ENCODE data around the gene CCDC116. TPM values are rescaled to one million over a fixed set of nuclear protein-coding genes. Genes with fewer than 3 reads are reported as not detected.
"Not testable (repeated sequence)": the region's sequence is repeated elsewhere in the genome, so short reads cannot be mapped to it uniquely, and the experiment has no call there.

Gene CCDC116
- total and polyA plus RNA-seq, 10 of the 15 experiments (the other 5 are each of a cell fraction or from before 2014, with no cell fraction given), result 0.04 to 0.18 (median 0.04) TPM; not detected in 6

GRCh38 chr22:21637450-21637849 is 4.9 kb downstream of the CCDC116 start:
- H3K79me2 ChIP-seq (ENCODE audit: control insufficient read depth, insufficient read depth, low read length); H3K4me2 ChIP-seq (ENCODE audit: control insufficient read depth, insufficient read depth); H3K27ac ChIP-seq (ENCODE audit: control insufficient read depth, insufficient read depth); H3K36me3 ChIP-seq (ENCODE audit: control insufficient read depth in 2 of 2, insufficient read depth in 2 of 2, low read length in 1 of 2); ATAC-seq; FAIRE-seq; H3K9me3 ChIP-seq (replicated peaks; ENCODE audit: control insufficient read depth, insufficient read depth, low read length); DNase-seq (ENCODE audit: low read depth, low spot score); H3K4me3 ChIP-seq; in situ Hi-C loops (cut with MboI); intact Hi-C loops (cut with micrococcal nuclease; ENCODE audit: unreplicated experiment); H4K20me1 ChIP-seq (ENCODE audit: control insufficient read depth, insufficient read depth); H3K27me3 ChIP-seq (replicated peaks in 1 of 2; ENCODE audit: control insufficient read depth in 2 of 2, insufficient read depth in 2 of 2, low read length in 1 of 2); BruUV-seq (replicated peaks); H3K9ac ChIP-seq (ENCODE audit: control insufficient read depth, insufficient read depth, low read length); POLR2A ChIA-PET; H3K4me1 ChIP-seq (ENCODE audit: control insufficient read depth, insufficient read depth, low read length); H2AFZ ChIP-seq (ENCODE audit: control insufficient read depth, low read depth, low read length); SMC1A ChIA-PET (ENCODE audit: uncharacterized antibody, unreplicated experiment): not testable (repeated sequence)
- WGBS (ENCODE audit: insufficient coverage, insufficient replicate concordance, low lambda C conversion rate, missing lambda C conversion rate), result 36% methylated on average over 2 of the region's 2 CpGs
- ChIA-PET CTCF (interaction anchor here (3.7 kb wide), 1 partner anchor 9 kb away, joined by 25 read pairs; no protein-coding TSS in a partner anchor), RAD21 (ENCODE audit: unreplicated experiment) (interaction anchor here (1.3 kb wide), 1 partner anchor 9 kb away, joined by 3 read pairs; no protein-coding TSS in a partner anchor)

DNA sequence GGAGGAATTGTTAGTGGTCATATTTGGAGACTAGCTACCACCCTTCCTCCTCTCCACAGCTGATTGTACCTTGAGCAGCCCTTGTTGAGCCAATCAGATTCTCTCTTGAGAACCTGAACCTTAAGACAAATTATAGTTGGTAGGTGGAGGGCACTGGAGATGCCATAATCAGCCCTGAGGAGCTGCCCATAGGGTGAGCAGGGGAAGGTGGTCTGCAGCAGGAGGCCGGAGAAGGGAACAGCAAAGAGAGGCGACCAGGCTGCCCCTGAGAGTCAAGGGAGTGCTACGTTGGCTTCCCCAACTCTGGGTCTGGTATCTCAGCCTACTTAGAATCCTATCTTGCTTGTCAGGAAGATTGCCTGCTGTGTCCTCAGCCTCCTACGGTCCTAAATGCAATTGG is 6.8 kb downstream of the CCDC116 start:
- Histone ChIP-seq H4K20me1 (ENCODE audit: control insufficient read depth, insufficient read depth) (peaks cover 4% of the 10 kb centered on the region; the same call in 1 of the 2 replicates), H3K27ac (ENCODE audit: control insufficient read depth, insufficient read depth) (no peak overlapping the region), H3K27me3 (replicated peaks in 1 of 2; ENCODE audit: control insufficient read depth in 2 of 2, insufficient read depth in 2 of 2, low read length in 1 of 2) (no peaks in the 10 kb centered on the region), H3K79me2 (ENCODE audit: control insufficient read depth, insufficient read depth, low read length) (peaks cover 21% of the 10 kb centered on the region), H3K4me1 (ENCODE audit: control insufficient read depth, insufficient read depth, low read length) (peaks cover 10% of the 10 kb centered on the region), H3K36me3 (ENCODE audit: control insufficient read depth in 2 of 2, insufficient read depth in 2 of 2, low read length in 1 of 2) (peaks cover 0 to 3% of the 10 kb centered on the region in 2 experiments; a peak in 2 of 4 replicates), H2AFZ (ENCODE audit: control insufficient read depth, low read depth, low read length) (no peak overlapping the region), H3K4me2 (ENCODE audit: control insufficient read depth, insufficient read depth) (no peak overlapping the region), H3K4me3 (no peak overlapping the region), H3K9ac (ENCODE audit: control insufficient read depth, insufficient read depth, low read length) (no peak overlapping the region), H3K9me3 (replicated peaks; ENCODE audit: control insufficient read depth, insufficient read depth, low read length) (no peaks in the 10 kb centered on the region)
- no peak for FAIRE-seq
- ChIA-PET CTCF (interaction anchor here (5.6 kb wide), 1 partner anchor 9 kb away, joined by 106 read pairs; the partner anchor contains the start of genes CCDC116 and YDJC), SMC1A (ENCODE audit: uncharacterized antibody, unreplicated experiment) (interaction anchor here (0.6 kb wide), 1 partner anchor 263 kb away, joined by 4 read pairs; no protein-coding TSS in a partner anchor), POLR2A (no interaction called here), RAD21 (ENCODE audit: unreplicated experiment) (no interaction called here)
- no TSS peak for BruUV-seq (replicated peaks)
- WGBS (ENCODE audit: insufficient coverage, insufficient replicate concordance, low lambda C conversion rate, missing lambda C conversion rate), result 44% methylated on average over 4 of the region's 4 CpGs
- intact Hi-C loops (cut with micrococcal nuclease; ENCODE audit: unreplicated experiment), result no loop called here
- DNase-seq (ENCODE audit: low read depth, low spot score), result no peak
- in situ Hi-C loops (cut with MboI), result no loop called here
- no peak for ATAC-seq
- no peak for TF ChIP-seq ZNF384 (IDR thresholded peaks at IDR 0.05; ENCODE audit: borderline replicate concordance, low read depth, low read length)
- TF ChIP-seq POLR2AphosphoS2 (IDR thresholded peaks at IDR 0.05; ENCODE audit: low read depth, low read length), result no peak
- TF ChIP-seq ASH2L (IDR thresholded peaks at IDR 0.05; ENCODE audit: borderline replicate concordance, low read depth), result no peak
- TF ChIP-seq, protein P1, sequence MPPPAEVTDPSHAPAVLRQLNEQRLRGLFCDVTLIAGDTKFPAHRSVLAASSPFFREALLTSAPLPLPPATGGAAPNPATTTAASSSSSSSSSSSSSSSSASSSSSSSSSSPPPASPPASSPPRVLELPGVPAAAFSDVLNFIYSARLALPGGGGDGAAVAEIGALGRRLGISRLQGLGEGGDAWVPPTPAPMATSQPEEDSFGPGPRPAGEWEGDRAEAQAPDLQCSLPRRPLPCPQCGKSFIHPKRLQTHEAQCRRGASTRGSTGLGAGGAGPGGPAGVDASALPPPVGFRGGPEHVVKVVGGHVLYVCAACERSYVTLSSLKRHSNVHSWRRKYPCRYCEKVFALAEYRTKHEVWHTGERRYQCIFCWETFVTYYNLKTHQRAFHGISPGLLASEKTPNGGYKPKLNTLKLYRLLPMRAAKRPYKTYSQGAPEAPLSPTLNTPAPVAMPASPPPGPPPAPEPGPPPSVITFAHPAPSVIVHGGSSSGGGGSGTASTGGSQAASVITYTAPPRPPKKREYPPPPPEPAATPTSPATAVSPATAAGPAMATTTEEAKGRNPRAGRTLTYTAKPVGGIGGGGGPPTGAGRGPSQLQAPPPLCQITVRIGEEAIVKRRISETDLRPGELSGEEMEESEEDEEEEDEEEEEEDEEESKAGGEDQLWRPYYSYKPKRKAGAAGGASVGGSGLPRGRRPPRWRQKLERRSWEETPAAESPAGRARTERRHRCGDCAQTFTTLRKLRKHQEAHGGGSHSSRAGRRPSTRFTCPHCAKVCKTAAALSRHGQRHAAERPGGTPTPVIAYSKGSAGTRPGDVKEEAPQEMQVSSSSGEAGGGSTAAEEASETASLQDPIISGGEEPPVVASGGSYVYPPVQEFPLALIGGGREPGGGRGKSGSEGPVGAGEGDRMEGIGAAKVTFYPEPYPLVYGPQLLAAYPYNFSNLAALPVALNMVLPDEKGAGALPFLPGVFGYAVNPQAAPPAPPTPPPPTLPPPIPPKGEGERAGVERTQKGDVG (CRISPR knock-in tag; IDR thresholded peaks at IDR 0.05), result no peak
- no peak for TF ChIP-seq GATAD2B (conservative IDR thresholded peaks at IDR 0.05; ENCODE audit: low read depth)
- TF ChIP-seq PRDM15 (CRISPR knock-in tag; IDR thresholded peaks at IDR 0.05), result no peak
- TF ChIP-seq MEF2A (IDR thresholded peaks at IDR 0.05; ENCODE audit: insufficient read depth, low read depth, low read length), result no peak
- no peak for TF ChIP-seq NR2C1 (IDR thresholded peaks at IDR 0.05)
- no peak for TF ChIP-seq BRCA1 (IDR thresholded peaks at IDR 0.05; ENCODE audit: low read depth, low read length)
